ENCODE data around the gene RAB11FIP4.

DNA sequence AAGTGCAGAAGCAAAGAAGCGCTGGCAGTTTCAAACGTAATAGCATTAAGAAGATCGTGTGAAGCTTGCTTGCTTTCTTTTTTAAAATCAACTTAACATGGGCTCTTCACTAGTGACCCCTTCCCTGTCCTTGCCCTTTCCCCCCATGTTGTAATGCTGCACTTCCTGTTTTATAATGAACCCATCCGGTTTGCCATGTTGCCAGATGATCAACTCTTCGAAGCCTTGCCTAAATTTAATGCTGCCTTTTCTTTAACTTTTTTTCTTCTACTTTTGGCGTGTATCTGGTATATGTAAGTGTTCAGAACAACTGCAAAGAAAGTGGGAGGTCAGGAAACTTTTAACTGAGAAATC, 17.4 kb upstream of the RAB11FIP4 start:
- TF ChIP-seq, protein P1, sequence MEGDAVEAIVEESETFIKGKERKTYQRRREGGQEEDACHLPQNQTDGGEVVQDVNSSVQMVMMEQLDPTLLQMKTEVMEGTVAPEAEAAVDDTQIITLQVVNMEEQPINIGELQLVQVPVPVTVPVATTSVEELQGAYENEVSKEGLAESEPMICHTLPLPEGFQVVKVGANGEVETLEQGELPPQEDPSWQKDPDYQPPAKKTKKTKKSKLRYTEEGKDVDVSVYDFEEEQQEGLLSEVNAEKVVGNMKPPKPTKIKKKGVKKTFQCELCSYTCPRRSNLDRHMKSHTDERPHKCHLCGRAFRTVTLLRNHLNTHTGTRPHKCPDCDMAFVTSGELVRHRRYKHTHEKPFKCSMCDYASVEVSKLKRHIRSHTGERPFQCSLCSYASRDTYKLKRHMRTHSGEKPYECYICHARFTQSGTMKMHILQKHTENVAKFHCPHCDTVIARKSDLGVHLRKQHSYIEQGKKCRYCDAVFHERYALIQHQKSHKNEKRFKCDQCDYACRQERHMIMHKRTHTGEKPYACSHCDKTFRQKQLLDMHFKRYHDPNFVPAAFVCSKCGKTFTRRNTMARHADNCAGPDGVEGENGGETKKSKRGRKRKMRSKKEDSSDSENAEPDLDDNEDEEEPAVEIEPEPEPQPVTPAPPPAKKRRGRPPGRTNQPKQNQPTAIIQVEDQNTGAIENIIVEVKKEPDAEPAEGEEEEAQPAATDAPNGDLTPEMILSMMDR (IDR thresholded peaks at IDR 0.05): no peak
- TF ChIP-seq EZH2phosphoT487 (IDR thresholded peaks at IDR 0.05): no peak

Measured in neural progenitor cell (in vitro differentiated cells).